Measurements from ENCODE around the gene APOO.

Gene APOO

DNA sequence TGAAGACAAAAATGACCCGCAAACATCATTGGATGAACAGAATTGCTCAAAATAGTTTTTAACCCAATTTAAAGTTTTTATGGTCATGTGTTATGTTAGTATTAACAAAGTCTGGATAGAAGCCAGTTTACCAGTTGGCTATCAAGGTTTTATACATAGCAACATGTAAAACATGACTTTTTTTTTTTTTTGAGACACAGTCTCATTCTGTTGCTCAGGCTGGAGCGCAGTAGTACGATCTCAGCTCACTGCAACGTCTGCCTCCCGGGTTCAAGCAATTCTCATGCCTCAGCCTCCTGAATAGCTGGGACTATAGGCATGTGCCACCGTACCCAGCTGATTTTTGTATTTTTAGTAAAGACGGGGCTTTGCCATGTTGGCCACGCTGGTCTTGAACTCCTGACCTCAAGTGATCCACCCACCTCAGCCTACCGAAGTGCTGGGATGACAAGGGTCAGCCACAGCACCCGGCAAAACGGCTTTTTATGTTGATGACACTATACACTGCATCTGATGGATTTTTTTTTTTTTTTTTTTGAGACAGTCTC, 121.4 kb downstream of the APOO start:
- DNase-seq (ENCODE audit: low read depth, low spot score): no peak

DNA sequence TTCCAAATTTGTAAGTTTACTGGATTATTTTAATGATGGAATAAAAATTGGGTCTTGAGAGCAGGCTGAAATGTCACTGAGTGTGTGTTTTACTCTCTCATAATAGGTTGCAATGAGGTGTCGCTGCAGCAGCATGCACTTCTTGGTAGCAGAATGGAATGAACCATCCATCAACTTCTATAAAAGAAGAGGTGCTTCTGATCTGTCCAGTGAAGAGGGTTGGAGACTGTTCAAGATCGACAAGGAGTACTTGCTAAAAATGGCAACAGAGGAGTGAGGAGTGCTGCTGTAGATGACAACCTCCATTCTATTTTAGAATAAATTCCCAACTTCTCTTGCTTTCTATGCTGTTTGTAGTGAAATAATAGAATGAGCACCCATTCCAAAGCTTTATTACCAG, 122.2 kb downstream of the APOO start:
- DNase-seq (ENCODE audit: low read depth, low spot score): no peak

GRCh38 chrX:23784470-23785331, 123.0 kb downstream of the APOO start:
- no peak for DNase-seq (ENCODE audit: low read depth, low spot score)

GRCh38 chrX:23783589-23784469, 123.9 kb downstream of the APOO start:
- no peak for DNase-seq (ENCODE audit: low read depth, low spot score)

Data from activated naive CD8-positive, alpha-beta T cell treated with anti-CD3 and anti-CD28 coated beads, Interleukin-2, amount 50 U/mL, for 16 hours (primary cell).